ENCODE data around the gene GRK1.

Gene GRK1

GRCh38 chr13:113730258-113730691, 63.3 kb downstream of the GRK1 start:
- no peak for TF ChIP-seq CTCF (IDR thresholded peaks at IDR 0.05)

- TF ChIP-seq CTCF (IDR thresholded peaks at IDR 0.05) = no peak
Observed at GRCh38 chr13:113730831-113731191, 63.8 kb downstream of the GRK1 start.

GRCh38 chr13:113731192-113732175, 64.5 kb downstream of the GRK1 start:
- TF ChIP-seq CTCF (IDR thresholded peaks at IDR 0.05) = no peak

GRCh38 chr13:113732176-113732960, 65.3 kb downstream of the GRK1 start:
- TF ChIP-seq CTCF (IDR thresholded peaks at IDR 0.05) = no peak

- TF ChIP-seq CTCF (IDR thresholded peaks at IDR 0.05) = no peak
Observed at GRCh38 chr13:113732961-113733950, 66.2 kb downstream of the GRK1 start.

GRCh38 chr13:113734099-113734825, 67.2 kb downstream of the GRK1 start:
- no peak for TF ChIP-seq CTCF (IDR thresholded peaks at IDR 0.05)
